ENCODE measurements around the gene SNRNP70. TPM values are rescaled to one million over a fixed set of nuclear protein-coding genes. Genes with fewer than 3 reads are reported as not detected.

SNRNP70 gene
- total and polyA plus RNA-seq, 10 of the 15 experiments (the other 5 are each of a cell fraction or from before 2014, with no cell fraction given), result 2.7 to 453 (median 159) TPM

DNA sequence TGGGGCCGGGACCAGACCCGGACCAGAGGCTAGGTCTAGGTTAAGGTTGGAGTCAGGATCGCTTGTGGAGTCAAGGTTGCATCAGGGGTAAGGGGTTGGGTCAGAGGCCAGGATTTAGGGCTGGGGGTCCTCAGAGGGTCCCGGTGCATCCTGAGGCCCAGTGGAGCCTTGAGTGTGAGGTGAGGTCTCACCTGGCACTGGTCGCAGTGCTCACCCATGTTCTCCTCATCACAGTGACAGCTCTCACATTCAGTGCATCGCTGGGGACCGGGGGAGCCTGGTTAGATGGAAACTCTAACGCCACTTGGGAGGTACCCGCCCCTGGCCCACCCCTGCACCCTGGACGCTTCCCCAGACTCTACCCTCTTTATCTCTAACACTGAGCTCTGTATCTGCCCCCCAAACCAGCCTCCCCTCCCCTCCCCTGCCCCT is 66.9 kb downstream of the SNRNP70 start:
- intact Hi-C loops (cut with micrococcal nuclease; ENCODE audit: unreplicated experiment), result no loop called here
- Histone ChIP-seq H3K4me1 (ENCODE audit: control insufficient read depth, insufficient read depth, low read length) (peaks cover 10% of the 10 kb centered on the region), H2AFZ (ENCODE audit: control insufficient read depth, low read depth, low read length) (no peak overlapping the region), H3K9me3 (replicated peaks; ENCODE audit: control insufficient read depth, insufficient read depth, low read length) (peaks cover 4% of the 10 kb centered on the region; the same call in 2 of the 3 replicates), H3K4me3 (no peak overlapping the region), H3K4me2 (ENCODE audit: control insufficient read depth, insufficient read depth) (no peak overlapping the region), H3K27me3 (replicated peaks in 1 of 2; ENCODE audit: control insufficient read depth in 2 of 2, insufficient read depth in 2 of 2, low read length in 1 of 2) (peaks cover 6 to 22% of the 10 kb centered on the region in 2 experiments), H3K9ac (ENCODE audit: control insufficient read depth, insufficient read depth, low read length) (no peak overlapping the region), H3K27ac (ENCODE audit: control insufficient read depth, insufficient read depth) (no peak overlapping the region), H3K79me2 (ENCODE audit: control insufficient read depth, insufficient read depth, low read length) (no peaks in the 10 kb centered on the region), H4K20me1 (ENCODE audit: control insufficient read depth, insufficient read depth) (no peaks in the 10 kb centered on the region), H3K36me3 (ENCODE audit: control insufficient read depth in 2 of 2, insufficient read depth in 2 of 2, low read length in 1 of 2) (no peaks in the 10 kb centered on the region)
- WGBS (ENCODE audit: insufficient coverage, insufficient replicate concordance, low lambda C conversion rate, missing lambda C conversion rate), result 23% methylated on average over 10 of the region's 10 CpGs
- no peak for ATAC-seq
- BruUV-seq (replicated peaks), result no TSS peak
- no peak for DNase-seq (ENCODE audit: low read depth, low spot score)
- SMC1A ChIA-PET (ENCODE audit: uncharacterized antibody, unreplicated experiment), result interaction anchor here (0.6 kb wide), 1 partner anchor 1346 kb away, joined by 3 read pairs; no protein-coding TSS in a partner anchor
- TF ChIP-seq SUZ12 (IDR thresholded peaks at IDR 0.05; ENCODE audit: unreplicated experiment), result no peak
- TF ChIP-seq NBN (IDR thresholded peaks at IDR 0.05), result no peak
- TF ChIP-seq, protein P1, sequence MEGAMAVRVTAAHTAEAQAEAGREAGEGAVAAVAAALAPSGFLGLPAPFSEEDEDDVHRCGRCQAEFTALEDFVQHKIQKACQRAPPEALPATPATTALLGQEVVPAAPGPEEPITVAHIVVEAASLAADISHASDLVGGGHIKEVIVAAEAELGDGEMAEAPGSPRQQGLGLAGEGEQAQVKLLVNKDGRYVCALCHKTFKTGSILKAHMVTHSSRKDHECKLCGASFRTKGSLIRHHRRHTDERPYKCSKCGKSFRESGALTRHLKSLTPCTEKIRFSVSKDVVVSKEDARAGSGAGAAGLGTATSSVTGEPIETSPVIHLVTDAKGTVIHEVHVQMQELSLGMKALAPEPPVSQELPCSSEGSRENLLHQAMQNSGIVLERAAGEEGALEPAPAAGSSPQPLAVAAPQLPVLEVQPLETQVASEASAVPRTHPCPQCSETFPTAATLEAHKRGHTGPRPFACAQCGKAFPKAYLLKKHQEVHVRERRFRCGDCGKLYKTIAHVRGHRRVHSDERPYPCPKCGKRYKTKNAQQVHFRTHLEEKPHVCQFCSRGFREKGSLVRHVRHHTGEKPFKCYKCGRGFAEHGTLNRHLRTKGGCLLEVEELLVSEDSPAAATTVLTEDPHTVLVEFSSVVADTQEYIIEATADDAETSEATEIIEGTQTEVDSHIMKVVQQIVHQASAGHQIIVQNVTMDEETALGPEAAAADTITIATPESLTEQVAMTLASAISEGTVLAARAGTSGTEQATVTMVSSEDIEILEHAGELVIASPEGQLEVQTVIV (IDR thresholded peaks at IDR 0.05; ENCODE audit: borderline replicate concordance, partially characterized antibody), result no peak
- no peak for TF ChIP-seq GATAD2B (conservative IDR thresholded peaks at IDR 0.05; ENCODE audit: low read depth)
- no peak for TF ChIP-seq MXI1 (IDR thresholded peaks at IDR 0.05; ENCODE audit: low read depth, low read length)
- TF ChIP-seq, protein P2, sequence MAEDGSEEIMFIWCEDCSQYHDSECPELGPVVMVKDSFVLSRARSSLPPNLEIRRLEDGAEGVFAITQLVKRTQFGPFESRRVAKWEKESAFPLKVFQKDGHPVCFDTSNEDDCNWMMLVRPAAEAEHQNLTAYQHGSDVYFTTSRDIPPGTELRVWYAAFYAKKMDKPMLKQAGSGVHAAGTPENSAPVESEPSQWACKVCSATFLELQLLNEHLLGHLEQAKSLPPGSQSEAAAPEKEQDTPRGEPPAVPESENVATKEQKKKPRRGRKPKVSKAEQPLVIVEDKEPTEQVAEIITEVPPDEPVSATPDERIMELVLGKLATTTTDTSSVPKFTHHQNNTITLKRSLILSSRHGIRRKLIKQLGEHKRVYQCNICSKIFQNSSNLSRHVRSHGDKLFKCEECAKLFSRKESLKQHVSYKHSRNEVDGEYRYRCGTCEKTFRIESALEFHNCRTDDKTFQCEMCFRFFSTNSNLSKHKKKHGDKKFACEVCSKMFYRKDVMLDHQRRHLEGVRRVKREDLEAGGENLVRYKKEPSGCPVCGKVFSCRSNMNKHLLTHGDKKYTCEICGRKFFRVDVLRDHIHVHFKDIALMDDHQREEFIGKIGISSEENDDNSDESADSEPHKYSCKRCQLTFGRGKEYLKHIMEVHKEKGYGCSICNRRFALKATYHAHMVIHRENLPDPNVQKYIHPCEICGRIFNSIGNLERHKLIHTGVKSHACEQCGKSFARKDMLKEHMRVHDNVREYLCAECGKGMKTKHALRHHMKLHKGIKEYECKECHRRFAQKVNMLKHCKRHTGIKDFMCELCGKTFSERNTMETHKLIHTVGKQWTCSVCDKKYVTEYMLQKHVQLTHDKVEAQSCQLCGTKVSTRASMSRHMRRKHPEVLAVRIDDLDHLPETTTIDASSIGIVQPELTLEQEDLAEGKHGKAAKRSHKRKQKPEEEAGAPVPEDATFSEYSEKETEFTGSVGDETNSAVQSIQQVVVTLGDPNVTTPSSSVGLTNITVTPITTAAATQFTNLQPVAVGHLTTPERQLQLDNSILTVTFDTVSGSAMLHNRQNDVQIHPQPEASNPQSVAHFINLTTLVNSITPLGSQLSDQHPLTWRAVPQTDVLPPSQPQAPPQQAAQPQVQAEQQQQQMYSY (CRISPR knock-in tag; IDR thresholded peaks at IDR 0.05), result no peak
- TF ChIP-seq, protein P3, sequence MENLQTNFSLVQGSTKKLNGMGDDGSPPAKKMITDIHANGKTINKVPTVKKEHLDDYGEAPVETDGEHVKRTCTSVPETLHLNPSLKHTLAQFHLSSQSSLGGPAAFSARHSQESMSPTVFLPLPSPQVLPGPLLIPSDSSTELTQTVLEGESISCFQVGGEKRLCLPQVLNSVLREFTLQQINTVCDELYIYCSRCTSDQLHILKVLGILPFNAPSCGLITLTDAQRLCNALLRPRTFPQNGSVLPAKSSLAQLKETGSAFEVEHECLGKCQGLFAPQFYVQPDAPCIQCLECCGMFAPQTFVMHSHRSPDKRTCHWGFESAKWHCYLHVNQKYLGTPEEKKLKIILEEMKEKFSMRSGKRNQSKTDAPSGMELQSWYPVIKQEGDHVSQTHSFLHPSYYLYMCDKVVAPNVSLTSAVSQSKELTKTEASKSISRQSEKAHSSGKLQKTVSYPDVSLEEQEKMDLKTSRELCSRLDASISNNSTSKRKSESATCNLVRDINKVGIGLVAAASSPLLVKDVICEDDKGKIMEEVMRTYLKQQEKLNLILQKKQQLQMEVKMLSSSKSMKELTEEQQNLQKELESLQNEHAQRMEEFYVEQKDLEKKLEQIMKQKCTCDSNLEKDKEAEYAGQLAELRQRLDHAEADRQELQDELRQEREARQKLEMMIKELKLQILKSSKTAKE (IDR thresholded peaks at IDR 0.05; ENCODE audit: low read depth, poor library complexity, severe bottlenecking), result no peak
- TF ChIP-seq, protein P4, sequence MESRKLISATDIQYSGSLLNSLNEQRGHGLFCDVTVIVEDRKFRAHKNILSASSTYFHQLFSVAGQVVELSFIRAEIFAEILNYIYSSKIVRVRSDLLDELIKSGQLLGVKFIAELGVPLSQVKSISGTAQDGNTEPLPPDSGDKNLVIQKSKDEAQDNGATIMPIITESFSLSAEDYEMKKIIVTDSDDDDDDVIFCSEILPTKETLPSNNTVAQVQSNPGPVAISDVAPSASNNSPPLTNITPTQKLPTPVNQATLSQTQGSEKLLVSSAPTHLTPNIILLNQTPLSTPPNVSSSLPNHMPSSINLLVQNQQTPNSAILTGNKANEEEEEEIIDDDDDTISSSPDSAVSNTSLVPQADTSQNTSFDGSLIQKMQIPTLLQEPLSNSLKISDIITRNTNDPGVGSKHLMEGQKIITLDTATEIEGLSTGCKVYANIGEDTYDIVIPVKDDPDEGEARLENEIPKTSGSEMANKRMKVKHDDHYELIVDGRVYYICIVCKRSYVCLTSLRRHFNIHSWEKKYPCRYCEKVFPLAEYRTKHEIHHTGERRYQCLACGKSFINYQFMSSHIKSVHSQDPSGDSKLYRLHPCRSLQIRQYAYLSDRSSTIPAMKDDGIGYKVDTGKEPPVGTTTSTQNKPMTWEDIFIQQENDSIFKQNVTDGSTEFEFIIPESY (IDR thresholded peaks at IDR 0.05), result no peak
- no peak for TF ChIP-seq ZZZ3 (IDR thresholded peaks at IDR 0.05; ENCODE audit: control insufficient read depth, insufficient read length, low read depth)
- no peak for TF ChIP-seq NRF1 (conservative IDR thresholded peaks at IDR 0.05; ENCODE audit: low read depth, low read length)
- no peak for TF ChIP-seq IKZF1 (conservative IDR thresholded peaks at IDR 0.05)
- TF ChIP-seq ZNF24 (IDR thresholded peaks at IDR 0.05), result no peak
- no peak for TF ChIP-seq EZH2 (IDR thresholded peaks at IDR 0.05; ENCODE audit: borderline replicate concordance, control insufficient read depth, low read depth, low read length)
- TF ChIP-seq GABPA (IDR thresholded peaks at IDR 0.05; ENCODE audit: low read depth), result no peak
- FAIRE-seq, result no peak
- RAD21 ChIA-PET (ENCODE audit: unreplicated experiment), result no interaction called here
- in situ Hi-C loops (cut with MboI), result no loop called here
- CTCF ChIA-PET, result no interaction called here
- POLR2A ChIA-PET, result no interaction called here

Measured in GM12878 (cell line).